Esophagus squamous epithelium (tissue), 5 donors: Measurements from ENCODE around the gene SNN. TPM values are rescaled to one million over a fixed set of nuclear protein-coding genes. Genes with fewer than 3 reads are reported as not detected.

Experiments used
- DNase-seq: peaks from one replicate; lab custom pipeline; 2025; lab: John Stamatoyannopoulos, UW
- H3K27ac ChIP-seq, 4 donors: fragments of 200-600 bp; sonication (generic); one replicate each; pipeline ENCODE4 v1.5.1; 2016 to 2019; ENCODE audit warnings: mild to moderate bottlenecking in 1 of 4
- H3K27me3 ChIP-seq, 4 donors: fragments of 200-600 bp; sonication (generic); 1 replicate in 3 of 4; 2 replicates in 1 of 4; pipeline versions ENCODE4 v1.5.1 to v1.6.0; 2017 to 2021; ENCODE audit warnings: antibody characterized with exemption in 1 of 4
- H3K36me3 ChIP-seq, 3 donors: fragments of 200-600 bp; sonication (generic); one replicate each; pipeline ENCODE4 v1.5.1; 2016 to 2019
- H3K4me1 ChIP-seq, 3 donors: fragments of 200-600 bp; sonication (generic); one replicate each; pipeline ENCODE4 v1.5.1; 2017 to 2019
- H3K4me3 ChIP-seq, 4 donors: fragments of 200-600 bp; sonication (generic); 1 replicate in 3 of 4; 2 replicates in 1 of 4; pipeline ENCODE4 v1.5.1; 2016 to 2019; ENCODE audit warnings: mild to moderate bottlenecking in 2 of 4, moderate library complexity in 1 of 4
- H3K9me3 ChIP-seq, 3 donors: fragments of 200-600 bp; sonication (generic); one replicate each; pipeline ENCODE4 v1.5.1; 2016 to 2019
- CTCF ChIP-seq, 6 experiments: fragments of 450-650 bp in 4 of 6; fragments of 200-600 bp in 2 of 6; sonication (generic) in 2 of 6; IDR thresholded peaks; one replicate each; pipeline ENCODE4 v1.5.1; 2016 to 2019; ENCODE audit warnings: antibody characterized with exemption in 6 of 6, mild to moderate bottlenecking in 4 of 6, moderate library complexity in 4 of 6
- POLR2A ChIP-seq, 4 donors: fragments of 450-650 bp; IDR thresholded peaks; one replicate each; pipeline ENCODE4 v1.6.1; 2017; ENCODE audit warnings: antibody characterized with exemption in 4 of 4, mild to moderate bottlenecking in 4 of 4, moderate library complexity in 3 of 4
- WGBS, 2 donors: methylation state at CpG; one replicate each; pipeline ENCODE4 v1.1.5; 2018; 5-methylcytosine and 5-hydroxymethylcytosine counted together
- intact Hi-C: fragments of 100-400 bp; cut with DNase I; formaldehyde crosslinking; loops from one replicate; pipeline ENCODE4 v1.15.0; 2022
- total RNA-seq, 4 donors: library from RNA; depleted of rRNA; stranded (reverse); fragments of >200 nt; gene quantifications; one replicate each; pipeline ENCODE4 v1.1.0, GENCODE V29; 2016
- donor health status: DM: yes; HTN: yes; CAD: no.

Gene SNN
- total RNA-seq, 4 donors from 2014 or later = 13.7 to 22.9 (median 17.0) TPM

DNA sequence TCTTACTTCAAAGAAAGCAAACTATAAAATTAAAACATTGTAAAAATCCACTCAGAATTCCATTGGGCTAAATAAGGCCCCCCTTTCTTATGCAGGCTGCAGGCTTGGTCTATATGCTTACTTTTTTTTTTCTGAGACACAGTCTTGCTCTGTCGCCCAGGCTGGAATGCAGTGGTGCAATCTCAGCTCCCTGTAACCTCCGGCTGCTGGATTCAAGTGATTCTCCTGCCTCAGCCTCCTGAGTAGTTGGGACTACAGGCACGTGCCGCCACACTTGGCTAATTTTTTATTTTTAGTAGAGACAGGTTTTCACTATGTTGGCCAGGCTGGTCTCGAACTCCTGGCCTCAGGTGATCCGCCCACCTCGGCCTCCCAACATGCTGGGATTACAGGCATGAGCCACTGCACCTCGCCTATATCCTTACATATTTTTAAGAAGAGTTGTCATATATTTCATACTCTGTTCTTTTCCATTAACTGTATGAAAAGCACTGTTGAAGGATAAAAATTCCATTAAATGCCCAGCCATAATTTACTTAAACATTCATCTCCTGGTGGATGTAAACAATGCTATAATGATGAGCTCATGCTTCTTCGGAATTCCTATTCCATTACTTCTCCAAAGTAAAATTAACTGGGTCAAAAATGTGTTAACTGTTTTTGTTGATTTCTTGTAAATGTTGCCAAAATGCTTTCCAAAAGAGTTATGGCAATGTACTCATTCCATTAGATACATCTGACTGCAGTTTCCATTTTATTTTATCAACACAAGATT is 17.8 kb downstream of the SNN start:
- Histone ChIP-seq H3K9me3 (no peaks in the 10 kb centered on the region), H3K27ac (no peak overlapping the region), H3K4me1 (peaks cover 7 to 48% (median 21%) of the 10 kb centered on the region in 3 donors), H3K4me3 (no peak overlapping the region), H3K36me3 (peaks cover 3 to 92% (median 12%) of the 10 kb centered on the region in 3 donors), H3K27me3 (no peaks in the 10 kb centered on the region)
- intact Hi-C loops = no loop called here
- WGBS, 2 donors = 83 to 84% methylated on average over 9 of the region's 9 CpGs
- no peak for TF ChIP-seq POLR2A (IDR thresholded peaks at IDR 0.05)
- no peak for TF ChIP-seq CTCF (IDR thresholded peaks at IDR 0.05)
- DNase-seq = no peak

DNA sequence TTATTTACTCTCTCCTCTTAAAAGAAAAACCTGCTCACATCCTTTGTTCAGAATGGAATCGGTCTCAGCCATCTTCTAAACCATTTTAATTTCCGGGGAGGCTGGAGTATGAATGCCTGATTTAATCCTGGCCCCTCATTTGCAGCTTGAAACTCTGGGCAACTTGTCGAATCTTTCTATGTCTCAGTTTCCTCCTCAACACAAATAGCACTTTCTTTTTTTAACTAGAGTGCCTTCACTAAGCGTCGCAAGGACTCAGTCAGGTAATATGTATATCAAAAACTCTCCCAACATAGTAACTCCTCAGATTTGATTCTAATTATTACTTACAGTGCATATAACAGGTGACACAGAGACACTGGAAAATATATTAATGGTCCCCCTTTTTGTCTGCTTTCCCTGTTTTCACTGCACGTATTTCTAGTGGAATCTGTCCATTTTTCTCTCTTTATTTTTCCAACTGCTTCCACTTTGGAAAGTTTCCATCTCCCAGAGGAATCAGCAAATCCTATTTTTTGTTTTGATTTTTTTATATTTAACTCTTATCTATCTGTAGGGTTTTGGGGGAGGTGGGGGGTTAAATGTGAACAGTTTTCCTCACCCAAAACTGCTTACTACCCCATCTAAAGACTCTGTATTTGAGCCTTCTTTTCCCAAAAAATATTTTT is 18.6 kb downstream of the SNN start:
- no peak for DNase-seq
- no peak overlapping the region for H3K4me3 ChIP-seq
- no peaks in the 10 kb centered on the region for H3K9me3 ChIP-seq
- peaks cover 0 to 40% (median 13%) of the 10 kb centered on the region in 3 donors for H3K4me1 ChIP-seq
- WGBS, 2 donors = 60 to 71% methylated on average over 6 of the region's 6 CpGs
- H3K27ac ChIP-seq = no peak overlapping the region
- intact Hi-C loops = no loop called here
- TF ChIP-seq POLR2A (IDR thresholded peaks at IDR 0.05) = no peak
- TF ChIP-seq CTCF (IDR thresholded peaks at IDR 0.05) = no peak
- peaks cover 3 to 92% (median 20%) of the 10 kb centered on the region in 3 donors for H3K36me3 ChIP-seq
- H3K27me3 ChIP-seq = no peaks in the 10 kb centered on the region

DNA sequence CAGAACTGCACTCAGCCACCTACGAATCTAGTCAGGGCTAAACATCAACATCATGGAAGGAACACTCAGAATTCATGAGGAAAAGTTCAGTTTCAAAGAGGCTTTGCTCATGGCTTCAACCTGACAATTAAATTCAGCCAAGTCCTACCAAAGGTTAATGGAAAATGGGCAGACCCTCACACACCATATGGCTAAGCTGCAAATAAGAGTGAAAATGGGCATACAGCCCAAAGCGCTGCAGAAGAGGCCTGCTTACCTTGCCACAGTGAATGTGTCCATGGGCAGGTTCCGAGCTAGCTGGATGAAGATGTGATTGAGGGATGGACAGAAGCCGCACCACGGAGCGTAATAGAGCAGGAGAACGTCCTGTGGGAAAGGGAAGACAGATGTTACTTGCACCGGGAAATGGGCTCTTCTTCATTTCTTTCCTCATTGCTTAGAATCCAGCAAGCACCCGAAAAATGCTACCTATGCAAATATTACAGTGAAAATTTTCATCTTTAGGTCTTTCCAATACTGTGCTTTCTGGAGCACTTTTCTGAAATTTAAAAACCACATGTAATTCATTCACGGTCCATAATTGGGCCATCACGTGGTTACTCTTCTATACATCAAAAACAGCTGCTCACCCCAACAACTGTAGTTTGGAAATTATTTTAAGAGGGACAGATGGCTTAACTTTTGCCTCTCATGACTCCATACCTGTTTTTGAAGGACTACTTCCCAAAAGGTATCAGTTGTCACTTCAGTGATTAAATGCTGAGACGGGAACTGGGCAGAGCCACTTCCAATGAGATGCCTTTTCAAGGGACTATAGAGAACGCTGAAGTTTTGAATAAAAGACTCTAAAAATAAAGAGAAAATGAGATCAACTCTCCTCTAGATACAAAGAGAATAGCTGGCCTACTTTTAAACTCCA is 19.6 kb downstream of the SNN start:
- 89 to 91% methylated on average over 12 to 13 of the region's 13 CpGs for WGBS, 2 donors
- peaks cover 0 to 32% (median 6%) of the 10 kb centered on the region in 3 donors for H3K4me1 ChIP-seq
- intact Hi-C loops = no loop called here
- TF ChIP-seq POLR2A (IDR thresholded peaks at IDR 0.05) (no peak), CTCF (IDR thresholded peaks at IDR 0.05) (no peak)
- H3K4me3 ChIP-seq = no peak overlapping the region
- no peaks in the 10 kb centered on the region for H3K27me3 ChIP-seq
- H3K9me3 ChIP-seq = no peaks in the 10 kb centered on the region
- H3K27ac ChIP-seq = peak overlapping the region in 1 of 4 donors; percentile 16
- peaks cover 7 to 92% (median 23%) of the 10 kb centered on the region in 3 donors for H3K36me3 ChIP-seq
- DNase-seq = no peak

DNA sequence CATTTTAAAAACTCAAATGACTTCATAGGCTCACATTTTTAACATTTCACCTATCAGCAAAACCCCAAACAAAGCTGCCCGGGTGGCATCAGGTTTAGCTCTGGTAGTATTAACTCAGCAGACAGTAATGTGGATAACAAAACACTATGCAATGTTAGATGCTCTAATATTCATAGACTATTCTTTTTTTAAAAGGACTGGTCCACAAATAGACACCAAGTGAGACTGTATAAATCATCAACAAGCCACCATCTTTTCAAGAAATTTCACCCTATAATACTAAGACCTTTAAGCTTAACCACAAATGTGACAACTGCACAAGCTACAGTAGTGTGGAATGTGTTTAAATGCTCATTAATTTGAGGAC is 20.2 kb downstream of the SNN start:
- intact Hi-C loops = no loop called here
- WGBS, 2 donors = 75 to 84% methylated on average over 1 of the region's 1 CpG
- Histone ChIP-seq H3K36me3 (peaks cover 9 to 92% (median 24%) of the 10 kb centered on the region in 3 donors), H3K27ac (no peak overlapping the region), H3K9me3 (no peaks in the 10 kb centered on the region), H3K27me3 (no peaks in the 10 kb centered on the region), H3K4me1 (peaks cover 0 to 28% (median 6%) of the 10 kb centered on the region in 3 donors), H3K4me3 (no peak overlapping the region)
- no peak for DNase-seq
- no peak for TF ChIP-seq CTCF (IDR thresholded peaks at IDR 0.05)
- TF ChIP-seq POLR2A (IDR thresholded peaks at IDR 0.05) = no peak
